H1 (cell line): ENCODE data around the gene FASLG. TPM values are rescaled to one million over a fixed set of nuclear protein-coding genes. Genes with fewer than 3 reads are reported as not detected.

ENCODE experiments used
- CTCF ChIA-PET: fragments of 300-600 bp; sonication (Branson Sonifier 250); formaldehyde crosslinking; loops from one replicate; lab custom pipeline; 2021; ENCODE audit not compliant: partially characterized antibody; lab: Charles Lee
- POLR2A ChIA-PET: fragments of 300-600 bp; sonication (Branson Sonifier 250); formaldehyde crosslinking; loops from one replicate; lab custom pipeline; 2021; ENCODE audit warnings: inconsistent platforms; ENCODE audit not compliant: partially characterized antibody; lab: Charles Lee
- DNase-seq, 2 experiments: peaks; one replicate each; pipeline versions ENCODE4 v3.0.0 to v3.0.0-alpha.2; 2010 to 2022; ENCODE audit warnings: low spot score in 2 of 2, low read depth in 1 of 2, mixed read lengths in 1 of 2
- FAIRE-seq: peaks from 2 replicates; lab custom pipeline; 2011; peaks lifted over from hg19 to GRCh38; lab: Jason Lieb, UNC
- H2AFZ ChIP-seq: 2 replicates; pipeline ENCODE4 v1.8.1; 2012; ENCODE audit warnings: low read length, inconsistent platforms
- H2AK5ac ChIP-seq: 2 replicates; pipeline ENCODE4 v1.6.1; 2013; ENCODE audit warnings: low read depth, low read length
- H2BK120ac ChIP-seq: replicated peaks from 2 replicates; pipeline ENCODE3; 2013; ENCODE audit warnings: low read depth, low read length, inconsistent platforms
- H2BK12ac ChIP-seq: 2 replicates; pipeline ENCODE4 v1.6.1; 2013; ENCODE audit warnings: low read depth, low read length
- H2BK15ac ChIP-seq: 2 replicates; pipeline ENCODE4 v1.6.1; 2013; ENCODE audit warnings: low read length
- H2BK20ac ChIP-seq: 2 replicates; pipeline ENCODE4 v1.6.1; 2013; ENCODE audit warnings: low read length
- H2BK5ac ChIP-seq: 2 replicates; pipeline ENCODE4 v1.6.1; 2013; ENCODE audit warnings: low read depth, low read length
- H3K14ac ChIP-seq: 2 replicates; pipeline ENCODE4 v1.6.1; 2013; ENCODE audit warnings: inconsistent platforms; ENCODE audit not compliant: insufficient read length
- H3K18ac ChIP-seq: 2 replicates; pipeline ENCODE4 v1.6.1; 2013; ENCODE audit warnings: low read length; ENCODE audit errors: extremely low read depth
- H3K23ac ChIP-seq: 2 replicates; pipeline ENCODE4 v1.6.1; 2013; ENCODE audit warnings: inconsistent platforms; ENCODE audit not compliant: insufficient read length
- H3K23me2 ChIP-seq: 2 replicates; pipeline ENCODE4 v1.6.1; 2013; ENCODE audit warnings: low read depth, low read length
- H3K27ac ChIP-seq: 2 replicates; pipeline ENCODE4 v1.6.1; 2011; ENCODE audit warnings: low read depth, low read length, inconsistent platforms
- H3K27me3 ChIP-seq, 4 experiments: replicated peaks in 1 of 4; 1 replicate in 1 of 4; 2 replicates in 3 of 4; pipeline versions ENCODE4 v1.6.1 to v1.8.1; 2011 to 2013; ENCODE audit warnings: low read length in 3 of 4, mild to moderate bottlenecking in 3 of 4, inconsistent platforms in 2 of 4, mixed read lengths in 2 of 4, moderate library complexity in 1 of 4; ENCODE audit not compliant: control insufficient read depth in 3 of 4, insufficient read depth in 3 of 4; ENCODE audit errors: extremely low read depth in 1 of 4
- H3K36me3 ChIP-seq, 4 experiments: 2 replicates each; pipeline versions ENCODE4 v1.6.1 to v1.8.1; 2011 to 2013; ENCODE audit warnings: mild to moderate bottlenecking in 4 of 4, low read length in 3 of 4, moderate library complexity in 2 of 4, control low read depth in 1 of 4, inconsistent platforms in 1 of 4; ENCODE audit not compliant: insufficient read depth in 4 of 4, control insufficient read depth in 2 of 4
- H3K4ac ChIP-seq: replicated peaks from 2 replicates; pipeline ENCODE3; 2013; ENCODE audit warnings: low read length, low read depth, mixed read lengths, inconsistent platforms; ENCODE audit not compliant: insufficient read length
- H3K4me1 ChIP-seq, 4 experiments: replicated peaks in 1 of 4; 1 replicate in 1 of 4; 2 replicates in 3 of 4; pipeline versions ENCODE4 v1.6.1 to v1.8.1; 2011 to 2013; ENCODE audit warnings: low read length in 3 of 4, inconsistent platforms in 2 of 4, mixed read lengths in 1 of 4; ENCODE audit not compliant: insufficient read depth in 4 of 4, control insufficient read depth in 3 of 4
- H3K4me2 ChIP-seq, 2 experiments: 2 replicates each; pipeline versions ENCODE4 v1.6.1 to v1.8.1; 2011 to 2013; ENCODE audit warnings: low read depth in 2 of 2, low read length in 2 of 2, control low read depth in 1 of 2, inconsistent platforms in 1 of 2, mild to moderate bottlenecking in 1 of 2; ENCODE audit not compliant: insufficient read depth in 1 of 2
- H3K4me3 ChIP-seq, 4 experiments: fragments of 200-600, 300-600 bp in 1 of 4; sonication (generic), shearing (Covaris generic), sonication (Bioruptor Twin) in 1 of 4; 2 replicates each; pipeline versions ENCODE4 v1.5.1 to v1.8.1; 2011 to 2016; ENCODE audit warnings: low read length in 4 of 4, low read depth in 3 of 4, control low read depth in 2 of 4, inconsistent platforms in 2 of 4, mild to moderate bottlenecking in 2 of 4, mixed read lengths in 1 of 4, moderate library complexity in 1 of 4; ENCODE audit not compliant: insufficient read depth in 2 of 4; ENCODE audit errors: extremely low read depth in 1 of 4
- H3K56ac ChIP-seq: replicated peaks from 2 replicates; pipeline ENCODE3; 2013; ENCODE audit warnings: low read depth, mild to moderate bottlenecking, mixed read lengths, low read length, inconsistent platforms; ENCODE audit not compliant: insufficient read length
- H3K79me1 ChIP-seq: 2 replicates; pipeline ENCODE4 v1.6.1; 2013; ENCODE audit warnings: low read depth, low read length, control low read depth
- H3K79me2 ChIP-seq, 2 experiments: 2 replicates each; pipeline versions ENCODE4 v1.6.1 to v1.8.1; 2012 to 2013; ENCODE audit warnings: low read length in 2 of 2, mild to moderate bottlenecking in 2 of 2, inconsistent platforms in 1 of 2; ENCODE audit not compliant: insufficient read depth in 2 of 2, control insufficient read depth in 1 of 2
- H3K9ac ChIP-seq, 4 experiments: replicated peaks in 1 of 4; 1 replicate in 1 of 4; 2 replicates in 3 of 4; pipeline versions ENCODE4 v1.6.1 to v1.8.1; 2011 to 2013; ENCODE audit warnings: low read depth in 3 of 4, low read length in 3 of 4, control low read depth in 2 of 4, mild to moderate bottlenecking in 2 of 4, moderate library complexity in 2 of 4, inconsistent platforms in 1 of 4; ENCODE audit errors: extremely low read depth in 1 of 4
- H3K9me3 ChIP-seq, 2 experiments: 2 replicates each; pipeline versions ENCODE4 v1.6.1 to v1.8.1; 2012 to 2013; ENCODE audit warnings: mild to moderate bottlenecking in 2 of 2, moderate library complexity in 2 of 2, control low read depth in 1 of 2, inconsistent platforms in 1 of 2, low read depth in 1 of 2, low read length in 1 of 2, mixed read lengths in 1 of 2; ENCODE audit not compliant: insufficient read depth in 2 of 2
- H4K20me1 ChIP-seq, 2 experiments: replicated peaks in 1 of 2; 2 replicates each; pipeline versions ENCODE3 to v1.8.1; 2011 to 2013; ENCODE audit warnings: inconsistent platforms in 2 of 2, low read length in 2 of 2, mild to moderate bottlenecking in 1 of 2; ENCODE audit not compliant: insufficient read depth in 2 of 2, control insufficient read depth in 1 of 2
- H4K5ac ChIP-seq: 2 replicates; pipeline ENCODE4 v1.6.1; 2013; ENCODE audit warnings: low read length, low read depth, mixed read lengths, inconsistent platforms; ENCODE audit not compliant: insufficient read length
- H4K8ac ChIP-seq: 2 replicates; pipeline ENCODE4 v1.8.0; 2013; ENCODE audit warnings: mild to moderate bottlenecking, moderate library complexity, low read length, inconsistent platforms; ENCODE audit not compliant: insufficient read depth; ENCODE audit errors: extremely low read depth
- H4K91ac ChIP-seq: replicated peaks from 2 replicates; pipeline ENCODE3; 2013; ENCODE audit warnings: low read length, mixed read lengths, inconsistent platforms; ENCODE audit not compliant: insufficient read length
- BRCA1 ChIP-seq: IDR thresholded peaks from 2 replicates; pipeline ENCODE4 v1.6.1; 2012; ENCODE audit warnings: low read depth, low read length, improper control_type of control experiment
- EZH2 ChIP-seq: fragments of 200-600 bp; sonication (generic); IDR thresholded peaks from 2 replicates; pipeline ENCODE4 v1.7.1; 2012; ENCODE audit warnings: low read depth, mild to moderate bottlenecking, moderate library complexity, low read length, inconsistent platforms; ENCODE audit not compliant: severe bottlenecking
- RFX5 ChIP-seq: IDR thresholded peaks from 2 replicates; pipeline ENCODE4 v1.6.1; 2011; ENCODE audit warnings: low read depth, low read length, improper control_type of control experiment, borderline replicate concordance
- SIN3A ChIP-seq, 2 experiments: IDR thresholded peaks in 1 of 2; conservative IDR thresholded peaks in 1 of 2; 2 replicates each; pipeline ENCODE4 v1.6.1; 2011 to 2012; ENCODE audit warnings: low read length in 2 of 2, improper control_type of control experiment in 1 of 2, low read depth in 1 of 2, mild to moderate bottlenecking in 1 of 2
- SRF ChIP-seq: IDR thresholded peaks from 2 replicates; pipeline ENCODE4 v1.6.1; 2011; ENCODE audit warnings: mild to moderate bottlenecking, low read depth, low read length, moderate library complexity
- TAF7 ChIP-seq: optimal IDR thresholded peaks from 2 replicates; pipeline ENCODE3; 2011; ENCODE audit warnings: low read depth, mild to moderate bottlenecking, inconsistent platforms, low read length, moderate library complexity, borderline replicate concordance
- TEAD4 ChIP-seq: IDR thresholded peaks from 2 replicates; pipeline ENCODE4 v1.6.1; 2012; ENCODE audit warnings: low read depth, low read length, inconsistent platforms, mixed read lengths
- WGBS, 2 experiments: shearing (Covaris generic) in 1 of 2; methylation state at CpG; one replicate each; pipeline versions ENCODE4 v1.1.6 to v1.1.7; 2013 to 2015; ENCODE audit warnings: low lambda C conversion rate in 2 of 2, mixed read lengths in 2 of 2, inconsistent platforms in 1 of 2, low coverage in 1 of 2, missing lambda C conversion rate in 1 of 2; ENCODE audit not compliant: insufficient replicate concordance in 2 of 2, insufficient coverage in 1 of 2, insufficient read length in 1 of 2; ENCODE audit errors: extremely low coverage in 1 of 2, missing lambda C conversion rate in 1 of 2; 5-methylcytosine and 5-hydroxymethylcytosine counted together
- polyA plus RNA-seq, 7 experiments: library from polyadenylated mRNA; depleted of rRNA in 3 of 7; stranded (reverse) in 5 of 7; unstranded in 2 of 7; fragments of >200 nt in 5 of 7; fragments of 200-250 nt in 2 of 7; gene quantifications; 1 replicate in 5 of 7; 2 replicates in 1 of 7; 4 replicates in 1 of 7; pipeline versions ENCODE4 v1.2.1 to v1.2.3, GENCODE V29; 2011 to 2013; ENCODE audit warnings: missing spikeins in 2 of 7, mixed read lengths in 2 of 7
- total RNA-seq: library from RNA; stranded (reverse); fragmentation: NEBNext Ultra II Directional; extraction: Animal tissue kit (Norgen Biotek cat#: 25700); gene quantifications from 2 replicates; pipeline ENCODE4 v1.2.1, GENCODE V29; 2021
- TF ChIP-seq, protein P1 (sequence below): IDR thresholded peaks from 2 replicates; pipeline ENCODE4 v1.6.1; 2011; ENCODE audit warnings: low read length, improper control_type of control experiment

The FASLG gene
- total and polyA plus RNA-seq, 2 of the 8 experiments (the other 6 are each of a cell fraction or from before 2014, with no cell fraction given): not detected

DNA sequence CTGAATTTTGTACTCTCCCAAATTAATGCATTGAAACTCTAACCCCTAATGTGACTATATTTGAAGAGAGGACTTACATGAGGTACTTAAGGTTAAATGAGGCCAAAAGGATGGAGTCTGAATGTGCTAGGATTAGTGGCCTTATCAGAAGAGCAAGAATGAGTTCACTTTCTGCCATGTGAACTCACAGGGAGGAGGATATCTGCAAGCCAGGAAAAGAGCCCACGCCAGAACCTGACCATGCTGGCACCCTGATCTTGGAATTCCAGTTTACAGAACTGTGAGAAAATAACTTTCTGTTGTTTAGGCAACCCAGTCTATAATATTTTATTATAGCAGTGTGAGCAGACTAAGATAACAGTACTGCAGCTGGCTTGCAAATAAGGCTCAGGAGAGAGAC lies 12.2 kb upstream of the FASLG start:
- TF ChIP-seq SIN3A (conservative IDR thresholded peaks at IDR 0.05 in 1 of 2, IDR thresholded peaks at IDR 0.05 in 1 of 2; ENCODE audit: low read depth in 1 of 2, low read length in 2 of 2) (no peak), BRCA1 (no peak), TEAD4 (no peak), SRF (no peak), EZH2 (no peak), TAF7 (no peak), RFX5 (no peak)
- TF ChIP-seq, protein P1, sequence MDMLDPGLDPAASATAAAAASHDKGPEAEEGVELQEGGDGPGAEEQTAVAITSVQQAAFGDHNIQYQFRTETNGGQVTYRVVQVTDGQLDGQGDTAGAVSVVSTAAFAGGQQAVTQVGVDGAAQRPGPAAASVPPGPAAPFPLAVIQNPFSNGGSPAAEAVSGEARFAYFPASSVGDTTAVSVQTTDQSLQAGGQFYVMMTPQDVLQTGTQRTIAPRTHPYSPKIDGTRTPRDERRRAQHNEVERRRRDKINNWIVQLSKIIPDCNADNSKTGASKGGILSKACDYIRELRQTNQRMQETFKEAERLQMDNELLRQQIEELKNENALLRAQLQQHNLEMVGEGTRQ: no peak
- TF ChIP-seq, all 59 proteins: peak for 0
- Histone ChIP-seq H3K23ac (no peak overlapping the region), H2BK5ac (no peak overlapping the region), H3K27ac (no peak overlapping the region), H2BK120ac (no peak overlapping the region), H2AFZ (no peak overlapping the region), H4K5ac (no peak overlapping the region), H4K8ac (no peak overlapping the region), H3K23me2 (no peaks in the 10 kb centered on the region), H3K9ac (no peak overlapping the region), H4K91ac (no peak overlapping the region), H3K4ac (no peak overlapping the region), H3K9me3 (no peaks in the 10 kb centered on the region), H3K4me3 (no peak overlapping the region), H3K27me3 (no peaks in the 10 kb centered on the region), H3K36me3 (no peaks in the 10 kb centered on the region), H3K18ac (no peak overlapping the region), H3K56ac (no peak overlapping the region), H3K4me1 (no peaks in the 10 kb centered on the region), H2BK15ac (no peak overlapping the region), H3K79me2 (no peaks in the 10 kb centered on the region), H2AK5ac (no peak overlapping the region), H2BK20ac (no peak overlapping the region), H3K4me2 (no peak overlapping the region), H3K79me1 (no peaks in the 10 kb centered on the region), H3K14ac (no peak overlapping the region), H4K20me1 (no peaks in the 10 kb centered on the region), H2BK12ac (no peak overlapping the region)
- DNase-seq (no peak), FAIRE-seq (no peak)
- POLR2A ChIA-PET: no interaction called here
- WGBS, 2 experiments: 93% methylated on average over 1 of the region's 1 CpG; no CpG with 5 or more reads in 1 of the 2 experiments
- CTCF ChIA-PET: interaction anchor here (0.8 to 1.2 kb wide), 3 partner anchors 12 to 79 kb away, joined by 3 read pairs; no protein-coding TSS in a partner anchor
